GM18951 (cell line): ENCODE data around the gene CBLN3.

Experiments used
- POLR2A ChIP-seq: IDR thresholded peaks from 4 replicates; pipeline ENCODE4 v1.6.1; 2011; ENCODE audit warnings: mild to moderate bottlenecking; ENCODE audit not compliant: insufficient read length, insufficient read depth; ENCODE audit errors: extremely low read depth
- in situ Hi-C: fragments of 300-500 bp; cut with MboI; formaldehyde crosslinking; loops from one replicate; pipeline ENCODE4 v1.12.0; 2022; ENCODE audit warnings: low sequenced_read_pairs, mixed read lengths, inconsistent platforms; ENCODE audit not compliant: unreplicated experiment

Gene CBLN3

GRCh38 chr14:24435192-24435810 lies 5.8 kb upstream of the CBLN3 start:
- TF ChIP-seq POLR2A, result no peak
- in situ Hi-C loops, result loop anchor here (10.0 kb wide), 1 partner anchor 100 kb away; the partner anchor contains the start of genes ADCY4 and RIPK3

GRCh38 chr14:24434676-24435075 lies 5.2 kb upstream of the CBLN3 start:
- TF ChIP-seq POLR2A, result no peak
- in situ Hi-C loops, result loop anchor here (10.0 kb wide), 1 partner anchor 100 kb away; the partner anchor contains the start of genes ADCY4 and RIPK3

- TF ChIP-seq POLR2A, result no peak
These were observed 4.6 kb upstream of the CBLN3 start for GRCh38 chr14:24434036-24434435.

GRCh38 chr14:24432259-24433131 lies 3.0 kb upstream of the CBLN3 start:
- no peak for TF ChIP-seq POLR2A
- in situ Hi-C loops, result loop anchor here (10.0 kb wide), 1 partner anchor 98 kb away; the partner anchor contains the start of genes ADCY4 and RIPK3

More at GRCh38 chr14:24434036-24434435, 4.6 kb upstream of the CBLN3 start:
- in situ Hi-C loops, result loop anchor here (10.0 kb wide), 1 partner anchor 99 kb away; the partner anchor contains the start of genes ADCY4 and RIPK3

GRCh38 chr14:24431569-24432258 lies 2.2 kb upstream of the CBLN3 start:
- in situ Hi-C loops, result loop anchor here (10.0 kb wide), 1 partner anchor 97 kb away; the partner anchor contains the start of genes ADCY4 and RIPK3

GRCh38 chr14:24430682-24431568 lies 1.5 kb upstream of the CBLN3 start:
- in situ Hi-C loops, result loop anchor here (10.0 kb wide), 1 partner anchor 96 kb away; the partner anchor contains the start of genes ADCY4 and RIPK3

More at GRCh38 chr14:24431569-24432258, 2.2 kb upstream of the CBLN3 start:
- peak; percentile 23 for TF ChIP-seq POLR2A

GRCh38 chr14:24430143-24430681 lies 744 bp upstream of the CBLN3 start:
- no peak for TF ChIP-seq POLR2A
- in situ Hi-C loops, result loop anchor here (10.0 kb wide), 1 partner anchor 95 kb away; the partner anchor contains the start of genes ADCY4 and RIPK3

More at GRCh38 chr14:24430682-24431568, 1.5 kb upstream of the CBLN3 start:
- TF ChIP-seq POLR2A, result peak; percentile 59

GRCh38 chr14:24428628-24429394 lies 657 bp downstream of the CBLN3 start:
- in situ Hi-C loops, result loop anchor here (10.0 kb wide), 1 partner anchor 54 kb away; no protein-coding TSS in a partner anchor
- TF ChIP-seq POLR2A, result no peak

GRCh38 chr14:24427537-24428508 lies 1.6 kb downstream of the CBLN3 start:
- no peak for TF ChIP-seq POLR2A
- in situ Hi-C loops, result loop anchor here (10.0 kb wide), 1 partner anchor 53 kb away; no protein-coding TSS in a partner anchor

- in situ Hi-C loops, result loop anchor here (10.0 kb wide), 1 partner anchor 52 kb away; no protein-coding TSS in a partner anchor
- TF ChIP-seq POLR2A, result no peak
These were observed 2.4 kb downstream of the CBLN3 start for GRCh38 chr14:24426912-24427536.
